GM12878 (cell line): Measurements from ENCODE around the gene TPRKB. TPM values are rescaled to one million over a fixed set of nuclear protein-coding genes. Genes with fewer than 3 reads are reported as not detected.
"Not testable (repeated sequence)": the region's sequence is repeated elsewhere in the genome, so short reads cannot be mapped to it uniquely, and the experiment has no call there.

Source experiments
- ATAC-seq: fragments of 200-7000 bp; cut with Tn5 transposase; 3 replicates; pipeline ENCODE4 v1.9.1; 2020; ENCODE audit warnings: mild to moderate bottlenecking, moderate library complexity
- BruUV-seq: library from RNA; stranded (reverse); fragments of 400-500 nt; replicated peaks from 2 replicates; lab custom pipeline; 2021; lab: Mats Ljungman, UMichigan
- CTCF ChIA-PET: fragments of 300-600 bp; sonication (Branson Sonifier 250); formaldehyde crosslinking; extraction: SDS; loops from one replicate; lab custom pipeline; 2021; ENCODE audit warnings: inconsistent platforms; lab: Yijun Ruan, JAX
- POLR2A ChIA-PET: fragments of 350-600 bp; formaldehyde crosslinking; extraction: SDS; loops from one replicate; lab custom pipeline; 2021; ENCODE audit warnings: inconsistent platforms; lab: Charles Lee
- RAD21 ChIA-PET: fragments of 300-600 bp; sonication (Branson Sonifier 250); formaldehyde crosslinking; loops from one replicate; lab custom pipeline; 2023; ENCODE audit warnings: antibody characterized with exemption; ENCODE audit not compliant: unreplicated experiment; lab: Charles Lee
- SMC1A ChIA-PET: fragments of 300-600 bp; sonication (Branson Sonifier 250); formaldehyde crosslinking; loops from one replicate; lab custom pipeline; 2023; ENCODE audit not compliant: unreplicated experiment, uncharacterized antibody; lab: Charles Lee
- DNase-seq: peaks from one replicate; pipeline ENCODE4 v3.0.0-alpha.2; 2011; ENCODE audit warnings: low read depth, low spot score
- FAIRE-seq: peaks from 3 replicates; lab custom pipeline; 2011; peaks lifted over from hg19 to GRCh38; lab: Jason Lieb, UNC
- H2AFZ ChIP-seq: 2 replicates; pipeline ENCODE4 v1.6.0; 2011; ENCODE audit warnings: low read depth, low read length, control low read depth; ENCODE audit not compliant: control insufficient read depth
- H3K27ac ChIP-seq: 2 replicates; pipeline ENCODE4 v1.5.1; 2011; ENCODE audit warnings: control low read depth; ENCODE audit not compliant: control insufficient read depth, insufficient read depth
- H3K27me3 ChIP-seq, 2 experiments: replicated peaks in 1 of 2; 2 replicates each; pipeline versions ENCODE4 v1.6.0 to v1.6.1; 2011; ENCODE audit warnings: low read length in 1 of 2; ENCODE audit not compliant: control insufficient read depth in 2 of 2, insufficient read depth in 2 of 2
- H3K36me3 ChIP-seq, 2 experiments: 2 replicates each; pipeline ENCODE4 v1.5.1; 2011; ENCODE audit warnings: low read length in 1 of 2; ENCODE audit not compliant: control insufficient read depth in 2 of 2, insufficient read depth in 2 of 2
- H3K4me1 ChIP-seq: 2 replicates; pipeline ENCODE4 v1.6.1; 2011; ENCODE audit warnings: mild to moderate bottlenecking, low read length, moderate library complexity, mixed read lengths; ENCODE audit not compliant: control insufficient read depth, insufficient read depth
- H3K4me2 ChIP-seq: 2 replicates; pipeline ENCODE4 v1.6.0; 2011; ENCODE audit warnings: control low read depth; ENCODE audit not compliant: control insufficient read depth, insufficient read depth
- H3K4me3 ChIP-seq: fragments of 200-600 bp; sonication (generic); 2 replicates; pipeline ENCODE4 v1.5.1; 2016
- H3K79me2 ChIP-seq: 2 replicates; pipeline ENCODE4 v1.6.0; 2011; ENCODE audit warnings: low read length; ENCODE audit not compliant: control insufficient read depth, insufficient read depth
- H3K9ac ChIP-seq: 2 replicates; pipeline ENCODE4 v1.8.0; 2011; ENCODE audit warnings: low read length, control low read depth, mixed read lengths; ENCODE audit not compliant: control insufficient read depth, insufficient read depth
- H3K9me3 ChIP-seq: replicated peaks from 3 replicates; pipeline ENCODE4 v1.5.1; 2011; ENCODE audit warnings: mild to moderate bottlenecking, low read length; ENCODE audit not compliant: control insufficient read depth, insufficient read depth
- H4K20me1 ChIP-seq: 2 replicates; pipeline ENCODE4 v1.6.0; 2011; ENCODE audit not compliant: control insufficient read depth, insufficient read depth
- BCL11A ChIP-seq: IDR thresholded peaks from 2 replicates; pipeline ENCODE4 v1.6.1; 2011; ENCODE audit warnings: low read depth, low read length
- CBFB ChIP-seq: IDR thresholded peaks from 2 replicates; pipeline ENCODE4 v1.6.1; 2016; ENCODE audit warnings: antibody characterized with exemption, low read depth
- IRF5 ChIP-seq: fragments of 450-650 bp; IDR thresholded peaks from 2 replicates; pipeline ENCODE4 v1.6.1; 2017; ENCODE audit warnings: borderline replicate concordance
- KAT2A ChIP-seq: conservative IDR thresholded peaks from 2 replicates; pipeline ENCODE4 v1.6.1; 2011; ENCODE audit warnings: low read depth, low read length; ENCODE audit not compliant: control insufficient read depth
- KLF5 ChIP-seq: fragments of 450-650 bp; IDR thresholded peaks from 2 replicates; pipeline ENCODE4 v1.6.1; 2014; ENCODE audit warnings: mild to moderate bottlenecking; ENCODE audit not compliant: partially characterized antibody
- NRF1 ChIP-seq: conservative IDR thresholded peaks from 2 replicates; pipeline ENCODE4 v1.6.1; 2011; ENCODE audit warnings: mild to moderate bottlenecking, low read depth, low read length, improper control_type of control experiment
- PKNOX1 ChIP-seq: fragments of 450-650 bp; IDR thresholded peaks from 2 replicates; pipeline ENCODE4 v1.6.1; 2016; ENCODE audit warnings: mild to moderate bottlenecking
- RAD21 ChIP-seq: IDR thresholded peaks from 2 replicates; pipeline ENCODE4 v1.6.1; 2011; ENCODE audit warnings: mild to moderate bottlenecking, low read depth, low read length, moderate library complexity; ENCODE audit not compliant: insufficient read depth
- RB1 ChIP-seq: fragments of 450-650 bp; formaldehyde crosslinking; IDR thresholded peaks from 2 replicates; pipeline ENCODE4 v1.6.1; 2017; ENCODE audit warnings: mild to moderate bottlenecking, borderline replicate concordance
- SMAD1 ChIP-seq: fragments of 450-650 bp; IDR thresholded peaks from 2 replicates; pipeline ENCODE4 v1.6.1; 2018; ENCODE audit warnings: mild to moderate bottlenecking, low read depth; ENCODE audit not compliant: partially characterized antibody
- ZNF592 ChIP-seq: fragments of 450-650 bp; IDR thresholded peaks from 2 replicates; pipeline ENCODE4 v1.6.1; 2017; ENCODE audit warnings: mild to moderate bottlenecking, moderate library complexity
- ZNF622 ChIP-seq: fragments of 450-650 bp; IDR thresholded peaks from 2 replicates; pipeline ENCODE4 v1.6.1; 2017; ENCODE audit warnings: mild to moderate bottlenecking, inconsistent platforms
- WGBS: methylation state at CpG from one replicate; pipeline ENCODE4 v1.1.6; 2016; ENCODE audit warnings: low lambda C conversion rate; ENCODE audit not compliant: insufficient replicate concordance, insufficient coverage; ENCODE audit errors: missing lambda C conversion rate; 5-methylcytosine and 5-hydroxymethylcytosine counted together
- in situ Hi-C: fragments of 300-500 bp; cut with MboI; formaldehyde crosslinking; loops from 9 replicates; pipeline ENCODE4 v1.14.3; 2018; ENCODE audit warnings: mixed read lengths
- intact Hi-C: fragments of 100-400 bp; cut with micrococcal nuclease; formaldehyde crosslinking; loops from one replicate; pipeline ENCODE4 v1.14.2; 2022; ENCODE audit not compliant: unreplicated experiment
- polyA plus RNA-seq, 11 experiments: library from polyadenylated mRNA; depleted of rRNA in 4 of 11; unstranded in 6 of 11; stranded (reverse) in 5 of 11; fragments of >200 nt; fragmentation: Nextera tagmentation in 4 of 11; fragmentation: Illumina TruSeq in 1 of 11; extraction: Ambion mirVana in 4 of 11; extraction: Trizol in 1 of 11; gene quantifications; 1 replicate in 1 of 11; 2 replicates in 10 of 11; pipeline versions ENCODE4 v1.2.1 to v1.2.3, GENCODE V29; 2011 to 2016; ENCODE audit warnings: inconsistent platforms in 2 of 11, missing spikeins in 2 of 11, low read depth in 1 of 11
- total RNA-seq, 4 experiments: library from RNA; depleted of rRNA in 3 of 4; stranded (reverse); fragments of >200 nt in 3 of 4; fragmentation: Illumina TruSeq in 1 of 4; extraction: Trizol in 1 of 4; gene quantifications; 2 replicates each; pipeline versions ENCODE4 v1.2.1 to v1.2.3, GENCODE V29; 2013 to 2021

Gene TPRKB
- total and polyA plus RNA-seq, 10 of the 15 experiments (the other 5 are each of a cell fraction or from before 2014, with no cell fraction given): 28.1 to 129 (median 67.2) TPM

- H4K20me1 ChIP-seq: no peaks in the 10 kb centered on the region
- SMC1A ChIA-PET: no interaction called here
- intact Hi-C loops: no loop called here
- H3K9ac ChIP-seq: no peak overlapping the region
- no peaks in the 10 kb centered on the region for H3K79me2 ChIP-seq
- peaks cover 8 to 12% of the 10 kb centered on the region in 2 experiments for H3K36me3 ChIP-seq
- no peaks in the 10 kb centered on the region; the same call in 2 of the 3 replicates for H3K9me3 ChIP-seq
- TF ChIP-seq PKNOX1 (no peak), ZNF592 (no peak), RAD21 (no peak), RB1 (no peak), CBFB (no peak), IRF5 (no peak), KLF5 (no peak), SMAD1 (no peak), NRF1 (no peak), KAT2A (no peak), BCL11A (no peak), ZNF622 (no peak)
- TF ChIP-seq, all 136 proteins: peak for 0
- ChIA-PET RAD21 (no interaction called here), CTCF (interaction anchor here (0.7 kb wide), 1 partner anchor 369 kb away, joined by 4 read pairs; no protein-coding TSS in a partner anchor), POLR2A (no interaction called here)
- Histone ChIP-seq H3K4me1 (no peaks in the 10 kb centered on the region), H3K27ac (no peak overlapping the region), H3K4me3 (no peak overlapping the region), H2AFZ (no peak overlapping the region), H3K4me2 (no peak overlapping the region), H3K27me3 (no peaks in the 10 kb centered on the region)
- ATAC-seq (no peak), FAIRE-seq (no peak), DNase-seq (no peak)
- WGBS: 63% methylated on average over 3 of the region's 3 CpGs
- no TSS peak for BruUV-seq
- in situ Hi-C loops: no loop called here
These were observed 22.2 kb upstream of the TPRKB start for GRCh38 chr2:73759285-73759764.

GRCh38 chr2:73754332-73754731, 17.2 kb upstream of the TPRKB start:
- FAIRE-seq, H3K9ac ChIP-seq, intact Hi-C loops, BruUV-seq, POLR2A ChIA-PET, H3K4me3 ChIP-seq, ATAC-seq, RAD21 ChIA-PET, DNase-seq, H3K9me3 ChIP-seq, H3K27ac ChIP-seq, H3K4me1 ChIP-seq, H2AFZ ChIP-seq, CTCF ChIA-PET, in situ Hi-C loops, H3K4me2 ChIP-seq, H3K79me2 ChIP-seq, H3K27me3 ChIP-seq, SMC1A ChIA-PET, H4K20me1 ChIP-seq: not testable (repeated sequence)
- peaks cover 3 to 17% of the 10 kb centered on the region in 2 experiments for H3K36me3 ChIP-seq
- WGBS: 84% methylated on average over 7 of the region's 7 CpGs
